NCI-H2196 treated with DMSO at 0.1 percent for 48 hours (cell line): Measurements from ENCODE around the gene CDH8.

Source experiments
- DNase-seq: peaks from one replicate; lab custom pipeline; 2025; ENCODE audit not compliant: unreplicated experiment; lab: John Stamatoyannopoulos, UW

The CDH8 gene

GRCh38 chr16:62036101-62036801 lies at the start of gene CDH8:
CDH8 (minus strand) TSS chr16:62036438; CDS start chr16:62021403, 15,035 bp downstream.
- DNase-seq: no peak

GRCh38 chr16:62079236-62079635 lies 43.0 kb upstream of the CDH8 start:
- no peak for DNase-seq

GRCh38 chr16:62077998-62078397 lies 41.8 kb upstream of the CDH8 start:
- DNase-seq: no peak

DNA sequence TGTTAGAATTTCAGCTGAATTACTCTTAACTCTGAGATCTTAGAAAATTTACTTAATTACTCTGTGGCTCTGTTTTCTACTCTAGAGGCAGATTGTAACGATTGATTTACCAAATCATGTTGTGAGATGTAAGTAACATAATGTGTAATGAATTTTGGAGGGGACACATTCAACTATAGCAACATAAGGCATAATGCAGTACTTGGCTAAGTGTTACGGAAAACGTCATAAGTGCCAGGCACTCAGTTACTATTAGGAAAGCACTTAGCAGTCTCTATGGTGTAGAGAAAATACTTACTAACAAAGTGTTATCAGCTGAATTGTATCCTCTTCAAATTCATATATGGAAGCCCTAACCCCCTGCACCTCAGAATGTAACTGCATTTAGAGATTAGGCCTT lies 40.6 kb upstream of the CDH8 start:
- no peak for DNase-seq

DNA sequence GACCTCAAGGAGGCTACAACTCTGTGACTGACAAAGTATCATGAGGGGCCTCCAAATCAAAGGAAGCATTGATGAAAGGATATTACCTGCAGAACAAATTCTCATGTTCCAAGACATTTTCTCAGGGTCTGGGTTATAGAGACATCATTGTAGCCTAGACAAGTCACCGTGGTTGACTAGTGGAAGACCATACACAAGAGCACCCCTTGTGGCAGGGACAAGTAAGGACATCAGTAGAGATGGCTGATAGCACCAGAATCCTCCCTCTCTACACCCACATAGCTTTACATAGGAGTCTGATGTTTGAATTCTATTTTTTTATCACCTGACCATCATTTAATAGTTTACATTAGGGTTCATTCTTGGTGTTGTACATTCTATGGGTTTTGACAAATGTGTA lies 32.5 kb upstream of the CDH8 start:
- no peak for DNase-seq

DNA sequence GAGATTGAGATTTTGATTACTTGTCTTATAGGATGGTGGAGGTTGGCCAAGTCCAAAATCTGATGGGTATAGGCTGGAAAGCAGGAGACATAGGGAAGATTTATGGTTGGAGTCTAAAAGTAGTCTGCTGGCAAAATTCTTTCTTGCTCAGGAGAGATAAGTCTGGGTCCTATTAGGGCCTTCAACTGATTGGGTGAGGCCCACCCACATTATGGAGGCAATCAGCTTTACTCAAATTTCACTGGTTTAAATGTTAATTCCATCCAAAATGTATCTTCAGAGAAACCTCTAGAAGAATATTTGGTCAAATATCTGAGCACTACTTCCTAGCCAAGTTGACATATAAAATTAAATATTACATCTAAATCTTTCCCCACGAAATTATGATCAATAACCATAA lies 31.7 kb upstream of the CDH8 start:
- no peak for DNase-seq

DNA sequence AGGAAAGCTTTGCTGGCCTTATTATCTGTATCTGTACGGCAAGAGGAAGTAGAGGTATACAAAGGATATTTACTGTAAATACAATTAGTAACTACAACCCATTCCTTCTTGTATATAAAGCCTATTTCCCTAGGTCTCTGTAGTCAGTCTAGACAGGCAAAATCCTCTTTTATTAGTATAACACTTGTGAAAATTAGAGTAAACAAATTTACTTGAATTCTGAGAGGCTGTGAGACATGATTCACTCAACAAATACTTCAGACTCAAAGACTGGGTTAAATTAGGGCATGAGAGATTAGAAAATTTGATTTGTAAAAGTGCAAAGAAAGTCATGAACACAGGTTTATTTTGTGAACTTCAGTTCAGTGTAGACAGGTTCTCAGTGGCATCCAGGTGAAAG lies 30.9 kb upstream of the CDH8 start:
- DNase-seq: no peak

DNA sequence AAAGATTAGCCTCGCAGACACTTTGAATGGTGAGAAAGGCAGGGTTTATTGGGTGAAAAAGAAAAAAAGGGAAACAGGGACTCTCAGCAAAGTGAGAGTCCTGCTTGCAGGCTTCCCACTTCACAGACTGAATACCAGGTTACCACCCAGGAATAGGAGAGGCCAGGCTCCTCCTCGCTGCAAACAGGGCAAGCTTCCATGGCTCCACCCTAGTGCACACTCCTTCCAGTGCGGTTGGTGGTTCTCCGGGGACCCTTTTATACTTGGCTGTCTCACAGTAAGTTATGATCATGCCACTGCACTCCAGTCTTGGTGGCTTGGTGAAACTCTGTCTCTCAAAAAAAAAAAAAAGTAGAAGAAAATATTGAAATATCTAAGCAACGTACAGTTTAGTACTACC lies 30.5 kb upstream of the CDH8 start:
- no peak for DNase-seq

GRCh38 chr16:62064173-62064572 lies 27.9 kb upstream of the CDH8 start:
- no peak for DNase-seq

DNA sequence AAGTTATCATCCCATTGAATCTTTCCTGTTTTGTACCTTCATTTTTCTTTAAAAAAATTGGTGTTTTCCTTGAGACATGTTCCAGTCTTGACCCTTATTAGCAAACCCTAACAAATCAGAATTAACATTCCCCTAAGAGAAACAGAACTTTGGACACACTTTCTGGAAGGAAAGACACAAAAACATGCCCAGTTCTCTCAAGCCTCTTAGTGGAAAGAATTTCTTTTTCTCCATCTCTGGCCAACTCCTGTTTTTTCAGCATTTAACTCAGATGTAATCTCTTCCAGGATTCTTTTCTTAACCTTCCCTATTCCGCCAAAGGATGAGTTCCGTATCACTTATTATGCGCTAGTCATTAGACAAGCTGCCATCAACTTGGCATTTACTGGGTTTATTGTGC lies 23.9 kb upstream of the CDH8 start:
- DNase-seq: no peak

DNA sequence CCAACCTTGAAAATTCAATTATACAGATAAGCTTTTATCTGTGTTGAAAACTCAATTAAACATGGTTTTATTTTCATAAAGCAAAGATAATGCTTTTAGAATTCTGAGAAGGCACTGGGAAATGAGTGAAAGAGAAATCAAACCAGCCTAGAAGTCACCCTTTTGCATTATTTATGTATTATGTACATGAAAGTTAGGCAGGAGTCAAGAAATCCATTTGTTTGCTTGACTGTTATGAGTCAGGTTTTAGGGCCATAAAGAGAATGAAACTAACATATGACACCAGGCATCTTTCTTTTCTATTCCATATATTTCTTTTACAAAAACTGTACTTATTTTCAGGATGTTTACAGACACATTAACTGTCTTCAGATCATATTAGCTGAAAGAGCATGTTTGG lies 23.3 kb upstream of the CDH8 start:
- DNase-seq: no peak

DNA sequence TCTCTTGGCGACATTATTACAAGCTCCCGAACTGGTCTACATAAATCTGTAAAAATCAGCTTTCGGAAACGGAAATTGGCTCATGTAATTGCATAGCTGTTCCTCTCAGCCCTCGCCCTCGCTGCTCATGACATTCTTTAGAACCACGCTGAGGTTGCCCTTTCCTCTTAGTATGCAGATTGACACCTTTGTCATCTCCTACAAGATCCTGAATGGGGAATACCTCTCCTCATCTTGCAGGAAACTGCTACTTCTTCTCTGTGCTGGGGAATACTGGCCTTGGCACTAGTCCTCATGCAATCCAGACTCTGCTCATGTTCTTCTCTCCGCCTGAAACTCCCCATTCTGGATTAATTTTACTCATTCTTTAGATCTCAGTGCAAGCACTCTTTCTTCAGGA lies 22.2 kb upstream of the CDH8 start:
- no peak for DNase-seq

DNA sequence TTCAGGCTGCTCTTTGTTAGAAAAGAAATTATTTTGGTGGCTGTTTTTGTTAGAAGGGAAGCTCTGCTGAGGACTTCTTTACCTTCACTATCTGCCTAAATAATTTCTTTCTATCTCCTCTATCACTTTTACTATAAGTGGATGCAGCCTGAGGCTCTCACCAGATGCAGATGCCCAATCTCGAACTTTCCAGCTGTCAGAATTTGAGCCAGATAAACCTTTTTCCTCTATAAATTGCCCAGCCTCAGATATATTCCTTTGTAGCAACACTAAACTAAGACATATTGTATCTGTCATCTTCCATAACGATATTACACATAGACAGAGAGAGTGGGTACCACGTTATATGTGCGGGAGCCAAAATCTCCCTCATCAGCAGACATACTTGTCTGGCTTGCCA lies 15.7 kb upstream of the CDH8 start:
- no peak for DNase-seq

DNA sequence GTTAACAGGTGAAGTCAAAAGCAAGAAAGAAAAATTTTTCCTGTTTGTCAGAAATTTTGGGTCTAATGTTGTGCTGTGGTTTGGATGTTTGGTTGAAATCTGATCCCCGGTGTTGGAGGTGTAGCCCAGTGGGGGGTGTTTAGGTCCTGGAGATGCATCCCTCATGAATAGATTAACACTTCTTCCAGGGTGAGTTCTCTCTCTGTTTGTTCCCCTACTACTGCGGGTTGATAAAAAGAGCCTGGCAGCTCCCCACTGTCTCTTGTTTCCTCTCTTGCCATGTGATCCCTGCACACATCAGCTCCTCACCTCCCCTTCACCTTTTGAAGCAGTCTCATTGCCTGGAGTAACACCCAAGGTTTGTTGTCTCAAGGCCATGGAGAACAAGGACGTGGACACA lies 14.6 kb upstream of the CDH8 start:
- DNase-seq: no peak

GRCh38 chr16:62046801-62047200 lies 10.6 kb upstream of the CDH8 start:
- DNase-seq: no peak

DNA sequence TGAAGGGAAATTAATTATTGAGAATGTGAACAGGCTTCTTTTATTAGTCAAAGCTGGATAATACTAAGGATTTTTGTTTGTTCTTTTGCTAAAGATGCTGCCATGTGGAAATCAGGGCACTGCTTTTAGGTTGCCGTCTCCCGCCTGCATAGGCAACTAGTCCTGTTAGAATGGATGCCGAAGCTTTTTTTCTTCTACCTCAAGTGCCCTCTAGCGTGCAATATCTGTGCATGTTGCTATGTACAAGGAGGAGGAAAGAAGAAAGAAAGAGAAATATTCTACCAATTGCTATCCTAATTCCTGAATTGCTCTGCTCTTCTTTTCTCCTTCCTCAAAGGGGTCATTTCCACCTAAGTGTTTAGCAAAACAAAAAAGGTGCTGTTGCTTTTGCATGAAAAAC lies 5.2 kb upstream of the CDH8 start:
- no peak for DNase-seq

GRCh38 chr16:62038646-62039045 lies 2.4 kb upstream of the CDH8 start:
- DNase-seq: no peak

- DNase-seq: no peak
Observed at GRCh38 chr16:62038225-62038624, 2.0 kb upstream of the CDH8 start.

DNA sequence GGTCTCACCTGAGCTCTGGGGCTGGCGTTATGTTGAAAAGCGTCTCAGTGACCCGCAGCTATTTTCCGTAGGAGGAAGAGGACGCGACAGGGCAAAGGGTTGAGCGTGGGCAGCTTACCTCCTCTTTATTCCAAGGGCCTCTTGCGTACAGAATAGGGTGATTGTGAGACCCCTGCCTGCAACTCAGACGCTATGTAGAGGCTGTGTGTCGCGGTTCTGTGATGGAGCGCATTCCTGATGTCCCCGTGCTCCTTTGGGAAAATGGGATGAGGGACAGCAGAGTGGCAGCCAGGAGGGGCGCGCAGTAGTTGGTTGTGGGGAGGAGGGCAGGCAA lies 531 bp upstream of the CDH8 start:
- no peak for DNase-seq

DNA sequence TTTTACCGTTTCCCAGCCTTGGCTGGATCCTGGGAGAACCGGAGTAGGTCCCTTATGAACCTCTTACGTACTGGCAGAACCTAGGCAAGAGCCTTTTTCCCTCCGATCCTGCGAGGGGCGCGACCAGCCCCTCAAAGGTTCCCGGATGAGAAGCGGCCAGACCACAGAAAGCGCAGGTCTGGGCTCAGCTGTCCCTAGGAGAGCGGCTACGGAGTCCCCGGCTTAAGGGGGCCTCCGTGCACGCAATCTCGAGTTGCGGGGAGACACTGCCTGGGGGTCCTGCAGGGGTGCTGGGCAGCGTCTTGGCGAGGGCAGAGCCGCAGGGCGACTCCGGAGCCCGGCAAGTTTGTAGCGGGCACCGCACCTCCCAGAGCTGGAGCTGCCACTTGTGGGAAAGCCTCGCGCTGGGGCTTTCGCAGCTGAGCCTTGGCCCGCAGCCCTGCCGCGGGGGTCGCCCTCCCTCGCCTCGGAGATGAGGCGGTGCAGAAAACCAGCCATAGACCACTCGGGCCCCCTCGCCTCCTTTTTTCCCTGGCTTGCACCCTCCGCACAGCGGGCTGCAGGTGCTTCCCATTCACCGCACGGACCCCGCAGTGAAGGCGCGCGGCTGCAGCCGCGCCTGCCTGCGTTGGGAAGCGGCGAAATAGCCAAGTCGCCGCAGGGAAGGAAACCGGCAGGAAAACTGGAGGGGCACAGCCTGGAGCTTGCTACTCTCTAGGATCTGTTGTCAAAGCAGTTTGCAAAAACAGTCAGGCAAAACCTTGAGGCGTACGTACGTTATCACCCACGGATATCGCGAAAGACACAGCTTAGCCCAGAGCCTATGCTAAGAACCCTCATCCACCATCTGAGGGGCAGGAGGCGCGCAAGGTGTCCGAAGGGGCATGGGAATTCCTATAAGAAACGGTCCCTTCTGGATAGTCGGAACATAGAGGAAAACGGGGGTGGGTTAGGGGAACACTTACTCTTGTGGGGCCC lies 834 bp downstream of the CDH8 start:
- no peak for DNase-seq

GRCh38 chr16:62034231-62035114 lies 1.8 kb downstream of the CDH8 start:
- no peak for DNase-seq

- no peak for DNase-seq
Observed at GRCh38 chr16:62033065-62033464, 3.2 kb downstream of the CDH8 start.
